Adrenal gland (tissue), 5 donors: ENCODE data around the gene IFNL3.

Experiments
- CTCF ChIP-seq, 6 experiments: fragments of 450-650 bp in 4 of 6; fragments of 200-600 bp in 2 of 6; sonication (generic) in 1 of 6; IDR thresholded peaks; 1 replicate in 5 of 6; 2 replicates in 1 of 6; pipeline versions ENCODE4 v1.5.1 to v1.8.0; 2016 to 2021; ENCODE audit warnings: antibody characterized with exemption in 6 of 6, mild to moderate bottlenecking in 2 of 6, moderate library complexity in 1 of 6
- POLR2A ChIP-seq, 2 donors: fragments of 450-650 bp; IDR thresholded peaks; one replicate each; pipeline ENCODE4 v1.6.1; 2017; ENCODE audit warnings: antibody characterized with exemption in 2 of 2, mild to moderate bottlenecking in 2 of 2, moderate library complexity in 1 of 2
- donor health status: DM: no; HTN: no; CAD: no.

DNA sequence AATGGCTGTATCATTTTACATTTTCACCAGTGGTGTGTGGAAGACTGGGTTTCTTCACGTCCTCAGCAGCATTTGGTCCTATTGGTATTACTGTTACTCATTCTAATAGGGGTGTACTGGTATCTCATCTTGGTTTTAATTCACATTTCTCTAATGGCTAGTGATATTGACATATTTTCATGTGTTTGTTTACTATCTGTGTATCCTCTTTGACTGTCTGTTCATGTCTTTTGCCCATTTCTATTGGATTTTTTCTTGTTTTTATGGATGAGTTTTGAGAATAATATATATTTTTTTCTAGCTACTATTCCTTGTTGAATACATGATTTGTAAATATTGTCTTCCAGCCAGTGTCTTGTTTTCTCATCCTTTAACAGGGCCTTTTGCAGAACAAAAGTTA, 37.2 kb upstream of the IFNL3 start:
- TF ChIP-seq CTCF (IDR thresholded peaks at IDR 0.05) (no peak), POLR2A (IDR thresholded peaks at IDR 0.05) (no peak)
